DMS 273 (cell line): ENCODE results near the gene AFF4.
"Not testable (repeated sequence)": the region's sequence is repeated elsewhere in the genome, so short reads cannot be mapped to it uniquely, and the experiment has no call there.

Experiments
- DNase-seq: peaks from one replicate; lab custom pipeline; 2025; ENCODE audit not compliant: unreplicated experiment; lab: John Stamatoyannopoulos, UW

AFF4 gene

GRCh38 chr5:132953710-132954109 is 9.7 kb downstream of the AFF4 start:
- no peak for DNase-seq

GRCh38 chr5:132952829-132953228 is 10.6 kb downstream of the AFF4 start:
- no peak for DNase-seq

GRCh38 chr5:132951897-132952296 is 11.5 kb downstream of the AFF4 start:
- no peak for DNase-seq

GRCh38 chr5:132949136-132949535 is 14.3 kb downstream of the AFF4 start:
- DNase-seq: peak; percentile 22

GRCh38 chr5:132947671-132948070 is 15.8 kb downstream of the AFF4 start:
- DNase-seq: no peak

GRCh38 chr5:132945315-132945714 is 18.1 kb downstream of the AFF4 start:
- DNase-seq: not testable (repeated sequence)

- no peak for DNase-seq
These were observed 19.9 kb downstream of the AFF4 start for GRCh38 chr5:132943362-132944022.

GRCh38 chr5:132941331-132941730 is 22.1 kb downstream of the AFF4 start:
- DNase-seq: no peak

GRCh38 chr5:132928062-132928407 is 35.4 kb downstream of the AFF4 start:
- DNase-seq: no peak

- no peak for DNase-seq
These were observed 35.9 kb downstream of the AFF4 start for GRCh38 chr5:132927355-132928061.

GRCh38 chr5:132926437-132926836 is 37.0 kb downstream of the AFF4 start:
- DNase-seq: no peak

- no peak for DNase-seq
These were observed 47.3 kb downstream of the AFF4 start for GRCh38 chr5:132916086-132916485.

- DNase-seq: no peak
These were observed 47.8 kb downstream of the AFF4 start for GRCh38 chr5:132915681-132916080.

GRCh38 chr5:132909702-132910101 is 53.7 kb downstream of the AFF4 start:
- DNase-seq: no peak

- DNase-seq: no peak
These were observed 56.3 kb downstream of the AFF4 start for GRCh38 chr5:132907161-132907560.

- DNase-seq: peak; percentile 24
These were observed 57.5 kb downstream of the AFF4 start for GRCh38 chr5:132905938-132906337.

GRCh38 chr5:132901730-132902129 is 61.7 kb downstream of the AFF4 start:
- peak; percentile 16 for DNase-seq

- DNase-seq: no peak
These were observed 62.4 kb downstream of the AFF4 start for GRCh38 chr5:132901036-132901435.

- DNase-seq: no peak
These were observed 65.3 kb downstream of the AFF4 start for GRCh38 chr5:132898094-132898493.

- DNase-seq: no peak
These were observed 66.7 kb downstream of the AFF4 start for GRCh38 chr5:132896685-132897084.

- no peak for DNase-seq
These were observed 67.6 kb downstream of the AFF4 start for GRCh38 chr5:132895719-132896305.

- DNase-seq: no peak
These were observed 72.6 kb downstream of the AFF4 start for GRCh38 chr5:132890817-132891216.
